ENCODE data around the gene CSTF1.

DNA sequence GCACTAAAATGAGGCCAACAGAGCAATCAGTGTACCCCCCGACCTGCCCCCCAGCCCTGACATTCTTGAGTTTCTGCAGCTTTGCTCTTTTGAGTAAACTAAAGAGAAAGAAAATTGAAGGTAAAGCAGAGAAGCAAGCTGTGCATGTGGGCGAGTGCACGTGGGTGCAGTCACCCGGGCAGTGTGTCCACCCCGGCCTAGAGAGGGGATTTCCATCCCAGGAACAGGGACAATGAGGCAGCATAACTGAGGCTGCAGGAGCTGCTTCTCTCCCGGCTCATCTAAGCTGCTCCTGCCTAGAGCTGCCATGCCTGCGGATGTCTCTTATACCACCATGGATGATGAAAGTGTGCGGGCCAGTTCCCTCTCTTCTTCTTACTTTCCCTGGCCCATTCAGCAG is 36.4 kb downstream of the CSTF1 start:
- TF ChIP-seq, protein P1, sequence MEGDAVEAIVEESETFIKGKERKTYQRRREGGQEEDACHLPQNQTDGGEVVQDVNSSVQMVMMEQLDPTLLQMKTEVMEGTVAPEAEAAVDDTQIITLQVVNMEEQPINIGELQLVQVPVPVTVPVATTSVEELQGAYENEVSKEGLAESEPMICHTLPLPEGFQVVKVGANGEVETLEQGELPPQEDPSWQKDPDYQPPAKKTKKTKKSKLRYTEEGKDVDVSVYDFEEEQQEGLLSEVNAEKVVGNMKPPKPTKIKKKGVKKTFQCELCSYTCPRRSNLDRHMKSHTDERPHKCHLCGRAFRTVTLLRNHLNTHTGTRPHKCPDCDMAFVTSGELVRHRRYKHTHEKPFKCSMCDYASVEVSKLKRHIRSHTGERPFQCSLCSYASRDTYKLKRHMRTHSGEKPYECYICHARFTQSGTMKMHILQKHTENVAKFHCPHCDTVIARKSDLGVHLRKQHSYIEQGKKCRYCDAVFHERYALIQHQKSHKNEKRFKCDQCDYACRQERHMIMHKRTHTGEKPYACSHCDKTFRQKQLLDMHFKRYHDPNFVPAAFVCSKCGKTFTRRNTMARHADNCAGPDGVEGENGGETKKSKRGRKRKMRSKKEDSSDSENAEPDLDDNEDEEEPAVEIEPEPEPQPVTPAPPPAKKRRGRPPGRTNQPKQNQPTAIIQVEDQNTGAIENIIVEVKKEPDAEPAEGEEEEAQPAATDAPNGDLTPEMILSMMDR (IDR thresholded peaks at IDR 0.05; ENCODE audit: poor library complexity): no peak
- TF ChIP-seq EZH2 (IDR thresholded peaks at IDR 0.05; ENCODE audit: borderline replicate concordance): no peak

Data from hepatocyte (in vitro differentiated cells).